A549 (cell line): Measurements from ENCODE around the gene TSHZ2. TPM values are rescaled to one million over a fixed set of nuclear protein-coding genes. Genes with fewer than 3 reads are reported as not detected.

Source experiments
- ATAC-seq, 2 experiments: fragments of 200-7000 bp in 1 of 2; fragments of >200 bp in 1 of 2; cut with Nextera tagmentation in 1 of 2; cut with Tn5 transposase in 1 of 2; 3 replicates each; pipeline versions ENCODE4 v1.8.0 to v1.9.1; 2018 to 2020; ENCODE audit warnings: mild to moderate bottlenecking in 1 of 2, moderate library complexity in 1 of 2
- CTCF ChIA-PET: fragments of 300-600 bp; sonication (Branson Sonifier 250); formaldehyde crosslinking; extraction: SDS; loops from one replicate; lab custom pipeline; 2021; ENCODE audit warnings: antibody characterized with exemption, inconsistent platforms; lab: Yijun Ruan, JAX
- POLR2A ChIA-PET: fragments of 350-600 bp; formaldehyde crosslinking; extraction: SDS; loops from one replicate; lab custom pipeline; 2021; ENCODE audit warnings: antibody characterized with exemption, inconsistent platforms; lab: Yijun Ruan, JAX
- DNase-seq, 2 experiments: peaks; one replicate each; pipeline versions ENCODE4 v3.0.0 to v3.0.0-alpha.2; 2011 to 2016; ENCODE audit warnings: low read depth in 1 of 2, low spot score in 1 of 2
- FAIRE-seq: peaks from 2 replicates; lab custom pipeline; 2011; peaks lifted over from hg19 to GRCh38; lab: Jason Lieb, UNC
- H3K27ac ChIP-seq, 2 experiments: fragments of >200 bp; sonication (Bioruptor Twin); formaldehyde crosslinking; 3 replicates each; pipeline ENCODE4 v1.5.1; 2016 to 2017
- H3K4me1 ChIP-seq: fragments of >200 bp; sonication (Bioruptor Twin); formaldehyde crosslinking; 3 replicates; pipeline ENCODE4 v1.6.1; 2016
- H3K4me2 ChIP-seq: fragments of >200 bp; sonication (Bioruptor Twin); formaldehyde crosslinking; 3 replicates; pipeline ENCODE4 v1.6.1; 2016
- H3K4me3 ChIP-seq: fragments of >200 bp; sonication (Bioruptor Twin); formaldehyde crosslinking; 3 replicates; pipeline ENCODE4 v1.5.1; 2016
- H3K9me3 ChIP-seq: fragments of >200 bp; sonication (Bioruptor Twin); formaldehyde crosslinking; 3 replicates; pipeline ENCODE4 v1.6.1; 2016
- BCL3 ChIP-seq: fragments of >200 bp; sonication (Bioruptor Twin); formaldehyde crosslinking; IDR thresholded peaks from 3 replicates; pipeline ENCODE4 v1.6.1; 2016
- BHLHE40 ChIP-seq: IDR thresholded peaks from 2 replicates; pipeline ENCODE4 v1.6.1; 2012; ENCODE audit warnings: low read depth, low read length, inconsistent platforms
- CBX2 ChIP-seq: fragments of 200-600 bp; sonication (generic); IDR thresholded peaks from 2 replicates; pipeline ENCODE4 v1.6.1; 2016; ENCODE audit warnings: low read depth, mild to moderate bottlenecking, borderline replicate concordance
- EHF ChIP-seq: fragments of 250-450 bp; sonication (Bioruptor Pico); IDR thresholded peaks from 2 replicates; pipeline ENCODE4 v1.5.0; 2020; ENCODE audit warnings: mild to moderate bottlenecking
- EHMT2 ChIP-seq: fragments of 200-600 bp; sonication (generic); IDR thresholded peaks from 2 replicates; pipeline ENCODE4 v1.6.1; 2016; ENCODE audit warnings: antibody characterized with exemption, low read depth, mild to moderate bottlenecking, moderate library complexity
- FOXS1 ChIP-seq: fragments of 250-450 bp; sonication (Bioruptor Pico); IDR thresholded peaks from 2 replicates; pipeline ENCODE4 v1.5.0; 2020; ENCODE audit warnings: mild to moderate bottlenecking, moderate library complexity
- HOXB13 ChIP-seq: fragments of 250-450 bp; sonication (Bioruptor Pico); IDR thresholded peaks from 2 replicates; pipeline ENCODE4 v1.5.0; 2020; ENCODE audit warnings: low read depth, mild to moderate bottlenecking, moderate library complexity
- HOXB5 ChIP-seq: fragments of 250-450 bp; sonication (Bioruptor Pico); IDR thresholded peaks from 2 replicates; pipeline ENCODE4 v1.5.0; 2020; ENCODE audit warnings: mild to moderate bottlenecking, moderate library complexity
- JUNB ChIP-seq: fragments of >200 bp; sonication (Bioruptor Twin); formaldehyde crosslinking; IDR thresholded peaks from 2 replicates; pipeline ENCODE4 v1.6.1; 2016
- MAZ ChIP-seq: fragments of 150-350 bp; IDR thresholded peaks from 2 replicates; pipeline ENCODE4 v1.6.1; 2014; ENCODE audit warnings: antibody characterized with exemption, low read depth, low read length, borderline replicate concordance
- MYC ChIP-seq: IDR thresholded peaks from 2 replicates; pipeline ENCODE4 v1.6.1; 2012; ENCODE audit warnings: mild to moderate bottlenecking, inconsistent platforms, low read length, improper control_type of control experiment, borderline replicate concordance
- NFE2L2 ChIP-seq: fragments of 150-350 bp; conservative IDR thresholded peaks from 2 replicates; pipeline ENCODE4 v1.6.1; 2014; ENCODE audit warnings: low read length
- RARB ChIP-seq: fragments of 250-450 bp; sonication (Bioruptor Pico); IDR thresholded peaks from 2 replicates; pipeline ENCODE4 v1.8.0; 2021; ENCODE audit warnings: mild to moderate bottlenecking, moderate library complexity
- RCOR1 ChIP-seq: fragments of 150-350 bp; IDR thresholded peaks from 2 replicates; pipeline ENCODE4 v1.6.1; 2014; ENCODE audit warnings: antibody characterized with exemption, low read length, low read depth
- RNF2 ChIP-seq: fragments of 200-600 bp; sonication (generic); IDR thresholded peaks from 2 replicates; pipeline ENCODE4 v1.6.1; 2016; ENCODE audit warnings: low read depth, mild to moderate bottlenecking, antibody characterized with exemption, moderate library complexity, borderline replicate concordance
- SMC3 ChIP-seq: fragments of >200 bp; sonication (Bioruptor Twin); formaldehyde crosslinking; IDR thresholded peaks from 3 replicates; pipeline ENCODE4 v1.6.1; 2018; ENCODE audit warnings: inconsistent platforms
- ZC3H11A ChIP-seq: fragments of 450-650 bp; IDR thresholded peaks from 2 replicates; pipeline ENCODE4 v1.6.1; 2014; ENCODE audit warnings: antibody characterized with exemption, mild to moderate bottlenecking
- ZNF302 ChIP-seq: fragments of 250-450 bp; sonication (Bioruptor Pico); IDR thresholded peaks from 2 replicates; pipeline ENCODE4 v1.9.0; 2021; ENCODE audit warnings: inconsistent platforms, mild to moderate bottlenecking, moderate library complexity
- ZSCAN20 ChIP-seq: fragments of 250-450 bp; sonication (Bioruptor Pico); IDR thresholded peaks from 2 replicates; pipeline ENCODE4 v1.8.0; 2022; ENCODE audit warnings: mild to moderate bottlenecking, moderate library complexity
- WGBS: methylation state at CpG from one replicate; pipeline ENCODE4 v1.1.6; 2017; ENCODE audit errors: missing lambda C conversion rate; 5-methylcytosine and 5-hydroxymethylcytosine counted together
- polyA plus RNA-seq, 4 experiments: library from polyadenylated mRNA; depleted of rRNA in 3 of 4; stranded (reverse); fragments of >200 nt; fragmentation: RNase III in 1 of 4; extraction: RNeasy Plus Mini Kit Qiagen cat#74134 plus additional on column Dnase treatment in 1 of 4; gene quantifications; 2 replicates in 3 of 4; 3 replicates in 1 of 4; pipeline ENCODE4 v1.2.3, GENCODE V29; 2011 to 2017
- TF ChIP-seq, protein P1 (sequence below): fragments of 450-650 bp; IDR thresholded peaks from 2 replicates; pipeline ENCODE4 v1.6.1; 2014; ENCODE audit warnings: antibody characterized with exemption
- TF ChIP-seq, protein P2 (sequence below): IDR thresholded peaks from 2 replicates; pipeline ENCODE4 v1.6.1; 2012; ENCODE audit warnings: low read depth, borderline replicate concordance
- TF ChIP-seq, protein P3 (sequence below): fragments of >200 bp; sonication (Bioruptor Twin); formaldehyde crosslinking; IDR thresholded peaks from 3 replicates; pipeline ENCODE4 v1.5.1; 2016

Gene TSHZ2
- polyA plus RNA-seq, 2 of the 4 experiments (the other 2 are of a cell fraction) = not detected

GRCh38 chr20:53133125-53133524 lies 161.0 kb downstream of the TSHZ2 start:
- Histone ChIP-seq H3K4me1 (no peaks in the 10 kb centered on the region), H3K4me3 (no peak overlapping the region), H3K4me2 (no peak overlapping the region)
- POLR2A ChIA-PET = no interaction called here
- TF ChIP-seq, protein P1, sequence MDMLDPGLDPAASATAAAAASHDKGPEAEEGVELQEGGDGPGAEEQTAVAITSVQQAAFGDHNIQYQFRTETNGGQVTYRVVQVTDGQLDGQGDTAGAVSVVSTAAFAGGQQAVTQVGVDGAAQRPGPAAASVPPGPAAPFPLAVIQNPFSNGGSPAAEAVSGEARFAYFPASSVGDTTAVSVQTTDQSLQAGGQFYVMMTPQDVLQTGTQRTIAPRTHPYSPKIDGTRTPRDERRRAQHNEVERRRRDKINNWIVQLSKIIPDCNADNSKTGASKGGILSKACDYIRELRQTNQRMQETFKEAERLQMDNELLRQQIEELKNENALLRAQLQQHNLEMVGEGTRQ = no peak
- TF ChIP-seq HOXB5 (no peak), RNF2 (no peak)
- TF ChIP-seq, protein P2, sequence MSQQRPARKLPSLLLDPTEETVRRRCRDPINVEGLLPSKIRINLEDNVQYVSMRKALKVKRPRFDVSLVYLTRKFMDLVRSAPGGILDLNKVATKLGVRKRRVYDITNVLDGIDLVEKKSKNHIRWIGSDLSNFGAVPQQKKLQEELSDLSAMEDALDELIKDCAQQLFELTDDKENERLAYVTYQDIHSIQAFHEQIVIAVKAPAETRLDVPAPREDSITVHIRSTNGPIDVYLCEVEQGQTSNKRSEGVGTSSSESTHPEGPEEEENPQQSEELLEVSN = no peak
- TF ChIP-seq, all 56 proteins: peak for 0
- no peak for ATAC-seq
- CTCF ChIA-PET = no interaction called here
- no peak for DNase-seq
- FAIRE-seq = no peak
- Histone ChIP-seq H3K9me3 (no peaks in the 10 kb centered on the region), H3K27ac (no peak overlapping the region)
- WGBS = 2% methylated on average over 4 of the region's 4 CpGs

- no peaks in the 10 kb centered on the region for H3K4me1 ChIP-seq
- H3K4me2 ChIP-seq = no peak overlapping the region
- 21% methylated on average over 4 of the region's 4 CpGs for WGBS
- DNase-seq (no peak), FAIRE-seq (no peak), ATAC-seq (no peak)
- no peak for TF ChIP-seq BHLHE40
- no peak for TF ChIP-seq MAZ
- no peak for TF ChIP-seq HOXB13 (CRISPR knock-in tag)
- TF ChIP-seq RCOR1 = no peak
- no peak for TF ChIP-seq EHF (CRISPR knock-in tag)
- no peak for TF ChIP-seq BCL3
- TF ChIP-seq ZSCAN20 = no peak
- no peak for TF ChIP-seq ZC3H11A
- no peak for TF ChIP-seq ZNF302
- TF ChIP-seq, protein P3, sequence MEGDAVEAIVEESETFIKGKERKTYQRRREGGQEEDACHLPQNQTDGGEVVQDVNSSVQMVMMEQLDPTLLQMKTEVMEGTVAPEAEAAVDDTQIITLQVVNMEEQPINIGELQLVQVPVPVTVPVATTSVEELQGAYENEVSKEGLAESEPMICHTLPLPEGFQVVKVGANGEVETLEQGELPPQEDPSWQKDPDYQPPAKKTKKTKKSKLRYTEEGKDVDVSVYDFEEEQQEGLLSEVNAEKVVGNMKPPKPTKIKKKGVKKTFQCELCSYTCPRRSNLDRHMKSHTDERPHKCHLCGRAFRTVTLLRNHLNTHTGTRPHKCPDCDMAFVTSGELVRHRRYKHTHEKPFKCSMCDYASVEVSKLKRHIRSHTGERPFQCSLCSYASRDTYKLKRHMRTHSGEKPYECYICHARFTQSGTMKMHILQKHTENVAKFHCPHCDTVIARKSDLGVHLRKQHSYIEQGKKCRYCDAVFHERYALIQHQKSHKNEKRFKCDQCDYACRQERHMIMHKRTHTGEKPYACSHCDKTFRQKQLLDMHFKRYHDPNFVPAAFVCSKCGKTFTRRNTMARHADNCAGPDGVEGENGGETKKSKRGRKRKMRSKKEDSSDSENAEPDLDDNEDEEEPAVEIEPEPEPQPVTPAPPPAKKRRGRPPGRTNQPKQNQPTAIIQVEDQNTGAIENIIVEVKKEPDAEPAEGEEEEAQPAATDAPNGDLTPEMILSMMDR = no peak
- no peak for TF ChIP-seq SMC3
- no peak for TF ChIP-seq MYC
- no peak for TF ChIP-seq JUNB
- TF ChIP-seq, protein P1 = no peak
- no peak for TF ChIP-seq EHMT2
- TF ChIP-seq CBX2 = no peak
- no peak for TF ChIP-seq RARB
- TF ChIP-seq FOXS1 = no peak
- TF ChIP-seq NFE2L2 = no peak
- POLR2A ChIA-PET = no interaction called here
- no peaks in the 10 kb centered on the region for H3K9me3 ChIP-seq
- CTCF ChIA-PET = no interaction called here
- no peak overlapping the region for H3K27ac ChIP-seq
- no peak overlapping the region for H3K4me3 ChIP-seq
Observed at GRCh38 chr20:53133628-53134027, 161.5 kb downstream of the TSHZ2 start.
